SKM-1 (cell line): ENCODE results near the gene AFF3.
A peak's percentile ranks its signal among the peaks of the same experiment; 100 is the strongest.

Experiments used
- DNase-seq: peaks from one replicate; lab custom pipeline; 2025; ENCODE audit not compliant: unreplicated experiment; lab: John Stamatoyannopoulos, UW

The AFF3 gene

GRCh38 chr2:100046961-100047947 lies 95.1 kb downstream of the AFF3 start:
- no peak for DNase-seq

GRCh38 chr2:100045000-100045399 lies 97.4 kb downstream of the AFF3 start:
- no peak for DNase-seq

- DNase-seq, result no peak
Observed at GRCh38 chr2:100043891-100044255, 98.5 kb downstream of the AFF3 start.

- DNase-seq, result no peak
Observed at GRCh38 chr2:100043081-100043890, 99.1 kb downstream of the AFF3 start.

- no peak for DNase-seq
Observed at GRCh38 chr2:100042562-100042961, 99.8 kb downstream of the AFF3 start.

- DNase-seq, result no peak
Observed at GRCh38 chr2:100041946-100042345, 100.4 kb downstream of the AFF3 start.

- DNase-seq, result no peak
Observed at GRCh38 chr2:100041385-100041784, 101.0 kb downstream of the AFF3 start.

GRCh38 chr2:100040906-100041305 lies 101.5 kb downstream of the AFF3 start:
- no peak for DNase-seq

- DNase-seq, result peak; percentile 79
Observed at GRCh38 chr2:100039291-100039980, 103.0 kb downstream of the AFF3 start.

GRCh38 chr2:100038011-100038410 lies 104.4 kb downstream of the AFF3 start:
- no peak for DNase-seq

GRCh38 chr2:100036793-100037192 lies 105.6 kb downstream of the AFF3 start:
- DNase-seq, result no peak

- no peak for DNase-seq
Observed at GRCh38 chr2:100036026-100036425, 106.4 kb downstream of the AFF3 start.

GRCh38 chr2:100034431-100034830 lies 108.0 kb downstream of the AFF3 start:
- DNase-seq, result no peak

GRCh38 chr2:100033976-100034375 lies 108.4 kb downstream of the AFF3 start:
- DNase-seq, result no peak

GRCh38 chr2:100031604-100032003 lies 110.8 kb downstream of the AFF3 start:
- DNase-seq, result no peak

- no peak for DNase-seq
Observed at GRCh38 chr2:100029460-100029859, 112.9 kb downstream of the AFF3 start.

- DNase-seq, result no peak
Observed at GRCh38 chr2:100021791-100022340, 120.5 kb downstream of the AFF3 start.

- DNase-seq, result no peak
Observed at GRCh38 chr2:100019499-100019898, 122.9 kb downstream of the AFF3 start.

GRCh38 chr2:100018341-100019193 lies 123.8 kb downstream of the AFF3 start:
- no peak for DNase-seq

GRCh38 chr2:100017633-100018032 lies 124.8 kb downstream of the AFF3 start:
- DNase-seq, result no peak
